CD8-positive, alpha-beta memory T cell (primary cell): ENCODE data around the gene FXYD4. TPM values are rescaled to one million over a fixed set of nuclear protein-coding genes. Genes with fewer than 3 reads are reported as not detected.
A peak's percentile ranks its signal among the peaks of the same experiment; 100 is the strongest.
"Not testable (repeated sequence)": the region's sequence is repeated elsewhere in the genome, so short reads cannot be mapped to it uniquely, and the experiment has no call there.

Source experiments
- CTCF ChIA-PET: fragments of 350-600 bp; sonication (Branson Sonifier 250); formaldehyde crosslinking; loops from one replicate; lab custom pipeline; 2021; ENCODE audit warnings: antibody characterized with exemption; lab: Charles Lee
- POLR2A ChIA-PET: fragments of 350-600 bp; sonication (Branson Sonifier 250); formaldehyde crosslinking; loops from one replicate; lab custom pipeline; 2021; ENCODE audit warnings: antibody characterized with exemption; lab: Charles Lee
- DNase-seq, 5 donors: peaks; one replicate each; pipeline versions ENCODE4 v3.0.0 to v3.0.0-alpha.2; 2020 to 2022; ENCODE audit warnings: mixed read lengths in 1 of 5
- H3K27ac ChIP-seq: one replicate; pipeline ENCODE4 v1.7.0; 2013; ENCODE audit warnings: low read depth, mild to moderate bottlenecking, low read length, moderate library complexity
- H3K27me3 ChIP-seq: 2 replicates; pipeline ENCODE4 v1.7.0; 2013; ENCODE audit warnings: low read length, mild to moderate bottlenecking; ENCODE audit not compliant: insufficient read depth, poor library complexity, severe bottlenecking
- H3K36me3 ChIP-seq: 2 replicates; pipeline ENCODE4 v1.7.0; 2013; ENCODE audit warnings: mild to moderate bottlenecking, low read length, moderate library complexity; ENCODE audit not compliant: insufficient read depth
- H3K4me1 ChIP-seq: 2 replicates; pipeline ENCODE4 v1.7.0; 2013; ENCODE audit warnings: mild to moderate bottlenecking, low read length, moderate library complexity; ENCODE audit not compliant: insufficient read depth
- H3K4me3 ChIP-seq: 2 replicates; pipeline ENCODE4 v1.7.0; 2013; ENCODE audit warnings: mild to moderate bottlenecking, low read length
- H3K9me3 ChIP-seq: 2 replicates; pipeline ENCODE4 v1.7.0; 2013; ENCODE audit warnings: mild to moderate bottlenecking, low read length
- H3K27ac Mint-ChIP-seq, 8 donors: one replicate each; pipeline ENCODE4 v1.8.0; 2020 to 2021; ENCODE audit warnings: mixed read lengths in 8 of 8, mild to moderate bottlenecking in 6 of 8, inconsistent platforms in 3 of 8, moderate library complexity in 3 of 8
- H3K27me3 Mint-ChIP-seq, 2 donors: one replicate each; pipeline ENCODE4 v1.8.0; 2020 to 2021; ENCODE audit warnings: mixed read lengths in 2 of 2, mild to moderate bottlenecking in 1 of 2, moderate library complexity in 1 of 2
- H3K36me3 Mint-ChIP-seq, 3 donors: one replicate each; pipeline ENCODE4 v1.8.0; 2020 to 2021; ENCODE audit warnings: mixed read lengths in 3 of 3, inconsistent platforms in 1 of 3, mild to moderate bottlenecking in 1 of 3
- H3K4me1 Mint-ChIP-seq, 3 donors: one replicate each; pipeline ENCODE4 v1.8.0; 2020 to 2021; ENCODE audit warnings: mixed read lengths in 3 of 3, inconsistent platforms in 1 of 3, mild to moderate bottlenecking in 1 of 3
- H3K4me3 Mint-ChIP-seq, 7 donors: one replicate each; pipeline ENCODE4 v1.8.0; 2020 to 2021; ENCODE audit warnings: mixed read lengths in 7 of 7, mild to moderate bottlenecking in 6 of 7, moderate library complexity in 4 of 7, inconsistent platforms in 2 of 7
- H3K9me3 Mint-ChIP-seq, 5 donors: one replicate each; pipeline ENCODE4 v1.8.0; 2020 to 2022; ENCODE audit warnings: mixed read lengths in 5 of 5, mild to moderate bottlenecking in 3 of 5, moderate library complexity in 2 of 5, inconsistent platforms in 1 of 5
- polyA plus RNA-seq: library from polyadenylated mRNA; unstranded; fragments of 300-500 nt; fragmentation: Illumina TruSeq; gene quantifications from one replicate; pipeline ENCODE4 v1.2.3, GENCODE V29; 2021
- total RNA-seq, 2 experiments: library from RNA; stranded (reverse); gene quantifications; one replicate each; pipeline ENCODE4 v1.2.3, GENCODE V29; 2021

FXYD4 gene
- total and polyA plus RNA-seq, 3 experiments from 2014 or later, result not detected

GRCh38 chr10:43420369-43421200 is 49.1 kb downstream of the FXYD4 start:
- Mint-ChIP-seq H3K9me3 (no peaks in the 10 kb centered on the region), H3K27me3 (no peaks in the 10 kb centered on the region), H3K4me1 (peaks cover 33 to 39% (median 38%) of the 10 kb centered on the region in 3 donors), H3K4me3 (peak overlapping the region; percentile 92 to 94 (median 94)), H3K36me3 (peaks cover 0 to 4% (median 0%) of the 10 kb centered on the region in 3 donors), H3K27ac (peak overlapping the region; percentile 97 to 100 (median 98))
- no peaks in the 10 kb centered on the region for H3K27me3 ChIP-seq
- CTCF ChIA-PET, result interaction anchor here (0.8 to 2.1 kb wide), 11 partner anchors 9 to 198 kb away, joined by 3 to 11 read pairs (median 3); partner anchors contain the start of gene ZNF487
- POLR2A ChIA-PET, result interaction anchor here (0.6 to 2.9 kb wide), 8 partner anchors 8 to 152 kb away, joined by 3 to 24 read pairs (median 4); partner anchors contain the start of genes HNRNPF and ZNF487
- peak overlapping the region; percentile 90 for H3K4me3 ChIP-seq
- no peaks in the 10 kb centered on the region for H3K36me3 ChIP-seq
- H3K4me1 ChIP-seq, result peaks cover 37% of the 10 kb centered on the region
- H3K9me3 ChIP-seq, result no peaks in the 10 kb centered on the region
- DNase-seq, result peak; percentile 78 to 91 (median 89)
- peak overlapping the region; percentile 88 for H3K27ac ChIP-seq

DNA sequence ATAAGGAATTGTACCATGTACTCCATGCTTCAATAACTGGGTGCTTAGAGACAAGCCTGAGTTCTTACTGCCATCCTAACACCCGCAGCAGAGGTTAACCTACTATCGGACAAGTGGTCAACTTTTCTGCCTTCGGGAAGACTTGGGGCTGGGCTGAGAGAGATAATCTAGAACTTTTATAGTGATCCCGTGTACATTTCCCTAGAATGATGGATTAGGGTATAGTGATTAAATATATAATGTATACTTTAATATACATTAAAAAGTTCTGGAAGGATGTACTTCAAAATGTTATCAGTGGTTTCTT is 49.7 kb downstream of the FXYD4 start:
- H3K9me3 ChIP-seq, result no peaks in the 10 kb centered on the region
- ChIA-PET POLR2A (interaction anchor here (0.6 to 2.9 kb wide), 6 partner anchors 7 to 25 kb away, joined by 3 to 24 read pairs (median 4); partner anchors contain the start of genes HNRNPF and ZNF487), CTCF (interaction anchor here (0.8 to 2.1 kb wide), 7 partner anchors 9 to 30 kb away, joined by 3 to 11 read pairs (median 3); partner anchors contain the start of gene ZNF487)
- Mint-ChIP-seq H3K27ac (peak overlapping the region; percentile 97 to 100 (median 98)), H3K36me3 (peaks cover 0 to 4% (median 0%) of the 10 kb centered on the region in 3 donors), H3K27me3 (no peaks in the 10 kb centered on the region), H3K9me3 (no peaks in the 10 kb centered on the region), H3K4me1 (peaks cover 33 to 39% (median 38%) of the 10 kb centered on the region in 3 donors), H3K4me3 (peak overlapping the region; percentile 92 to 94 (median 94))
- H3K36me3 ChIP-seq, result no peaks in the 10 kb centered on the region
- no peaks in the 10 kb centered on the region for H3K27me3 ChIP-seq
- peak overlapping the region; percentile 88 for H3K27ac ChIP-seq
- no peak for DNase-seq
- H3K4me1 ChIP-seq, result peaks cover 41% of the 10 kb centered on the region
- H3K4me3 ChIP-seq, result peak overlapping the region; percentile 90

- CTCF ChIA-PET, result interaction anchor here (1.3 to 1.4 kb wide), 2 partner anchors 10 to 12 kb away, joined by 3 read pairs; no protein-coding TSS in a partner anchor
- POLR2A ChIA-PET, result interaction anchor here (0.6 kb wide), 1 partner anchor 153 kb away, joined by 4 read pairs; no protein-coding TSS in a partner anchor
- Mint-ChIP-seq H3K9me3 (no peaks in the 10 kb centered on the region), H3K27me3 (no peaks in the 10 kb centered on the region), H3K27ac (peak overlapping the region; percentile 71 to 100 (median 93)), H3K4me3 (peak overlapping the region; percentile 40 to 94 (median 66)), H3K4me1 (peaks cover 33 to 39% (median 38%) of the 10 kb centered on the region in 3 donors), H3K36me3 (peaks cover 0 to 4% (median 0%) of the 10 kb centered on the region in 3 donors)
- Histone ChIP-seq H3K36me3 (no peaks in the 10 kb centered on the region), H3K4me1 (peaks cover 44% of the 10 kb centered on the region), H3K27ac (no peak overlapping the region), H3K4me3 (no peak overlapping the region), H3K27me3 (no peaks in the 10 kb centered on the region), H3K9me3 (no peaks in the 10 kb centered on the region)
- no peak for DNase-seq
These were observed 50.1 kb downstream of the FXYD4 start for GRCh38 chr10:43421519-43421918.

DNA sequence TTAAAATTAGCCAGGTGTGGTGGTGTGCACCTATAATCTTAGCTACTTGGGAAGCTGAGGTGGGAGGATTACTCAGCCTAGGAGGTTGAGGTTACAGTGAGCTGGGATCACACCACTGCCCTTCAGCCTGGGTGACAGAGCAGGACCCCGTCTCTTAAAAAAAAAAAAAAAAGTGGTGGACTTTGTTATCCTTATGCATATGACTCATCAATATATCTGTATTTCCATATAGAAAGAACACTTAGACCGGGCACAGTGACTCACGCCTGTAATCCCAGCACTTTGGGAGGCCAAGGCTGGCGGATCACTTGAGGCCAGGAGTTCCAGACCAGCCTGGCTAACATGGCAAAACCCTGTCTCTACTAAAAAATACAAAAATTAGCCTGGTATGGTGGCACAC is 50.5 kb downstream of the FXYD4 start:
- CTCF ChIA-PET, result interaction anchor here (1.3 kb wide), 1 partner anchor 10 kb away, joined by 3 read pairs; no protein-coding TSS in a partner anchor
- H3K36me3 ChIP-seq, H3K36me3 Mint-ChIP-seq, H3K9me3 Mint-ChIP-seq, H3K9me3 ChIP-seq, H3K4me3 ChIP-seq, H3K27ac ChIP-seq, H3K27me3 ChIP-seq, H3K27me3 Mint-ChIP-seq, DNase-seq: not testable (repeated sequence)
- Mint-ChIP-seq H3K4me3 (peak overlapping the region in 4 of 7 donors; percentile 40 to 94 (median 66)), H3K4me1 (peaks cover 33 to 39% (median 38%) of the 10 kb centered on the region in 3 donors), H3K27ac (peak overlapping the region; percentile 71 to 100 (median 92))
- H3K4me1 ChIP-seq, result peaks cover 44% of the 10 kb centered on the region
- POLR2A ChIA-PET, result interaction anchor here (0.6 kb wide), 1 partner anchor 153 kb away, joined by 4 read pairs; no protein-coding TSS in a partner anchor

- CTCF ChIA-PET, result interaction anchor here (1.5 kb wide), 1 partner anchor 15 kb away, joined by 4 read pairs; the partner anchor contains the start of gene HNRNPF
- H3K27ac Mint-ChIP-seq, result no peak overlapping the region
These were observed 53.0 kb downstream of the FXYD4 start for GRCh38 chr10:43424416-43424815.

More at GRCh38 chr10:43424416-43424815, 53.0 kb downstream of the FXYD4 start:
- no peak overlapping the region for H3K27ac ChIP-seq
- H3K27me3 Mint-ChIP-seq, result no peaks in the 10 kb centered on the region
- H3K36me3 Mint-ChIP-seq, result peaks cover 0 to 4% (median 0%) of the 10 kb centered on the region in 3 donors
- no peaks in the 10 kb centered on the region for H3K9me3 Mint-ChIP-seq
- no peaks in the 10 kb centered on the region for H3K36me3 ChIP-seq
- H3K4me1 ChIP-seq, result peaks cover 24% of the 10 kb centered on the region
- DNase-seq, result no peak
- peaks cover 17 to 22% (median 20%) of the 10 kb centered on the region in 3 donors for H3K4me1 Mint-ChIP-seq
- no peak overlapping the region for H3K4me3 Mint-ChIP-seq
- H3K4me3 ChIP-seq, result no peak overlapping the region
- no peaks in the 10 kb centered on the region for H3K27me3 ChIP-seq
- POLR2A ChIA-PET, result no interaction called here
- H3K9me3 ChIP-seq, result no peaks in the 10 kb centered on the region

Other genes with a start within 250 kb of the FXYD4 start
- gene CSGALNACT2, start 233.2 kb upstream of the FXYD4 start, total RNA-seq, result 10 to 100 TPM; 21.0 to 21.7 TPM
- gene CSGALNACT2, start 233.2 kb upstream of the FXYD4 start, polyA plus RNA-seq, result 23.7 TPM
- gene RASGEF1A, start 104.6 kb upstream of the FXYD4 start, total RNA-seq, result 1 to 10 TPM; 1.8 to 2.1 TPM
- gene RASGEF1A, start 104.6 kb upstream of the FXYD4 start, polyA plus RNA-seq, result 8.5 TPM
- gene HNRNPF, start 37.5 kb downstream of the FXYD4 start, total RNA-seq, result 100 to 1,000 TPM; 562 to 566 TPM
- gene HNRNPF, start 37.5 kb downstream of the FXYD4 start, polyA plus RNA-seq, result 261 TPM
- gene ZNF487, start 65.5 kb downstream of the FXYD4 start, total RNA-seq, result 1 to 10 TPM; 1.5 to 4.2 TPM
- 7.9 TPM for gene ZNF487, start 65.5 kb downstream of the FXYD4 start, polyA plus RNA-seq
- 1 to 10 TPM; 1.4 to 1.6 TPM for gene ZNF239, start 203.0 kb downstream of the FXYD4 start, total RNA-seq
- 0.90 TPM for gene ZNF239, start 203.0 kb downstream of the FXYD4 start, polyA plus RNA-seq
- gene ZNF485, start 234.8 kb downstream of the FXYD4 start, total RNA-seq, result 1 to 10 TPM; 5.5 to 7.6 TPM
- gene ZNF485, start 234.8 kb downstream of the FXYD4 start, polyA plus RNA-seq, result 5.4 TPM